SIG-M5 (cell line): ENCODE results near the gene NHSL1.

ENCODE experiments used
- DNase-seq: peaks from one replicate; lab custom pipeline; 2025; lab: John Stamatoyannopoulos, UW

NHSL1 gene

DNA sequence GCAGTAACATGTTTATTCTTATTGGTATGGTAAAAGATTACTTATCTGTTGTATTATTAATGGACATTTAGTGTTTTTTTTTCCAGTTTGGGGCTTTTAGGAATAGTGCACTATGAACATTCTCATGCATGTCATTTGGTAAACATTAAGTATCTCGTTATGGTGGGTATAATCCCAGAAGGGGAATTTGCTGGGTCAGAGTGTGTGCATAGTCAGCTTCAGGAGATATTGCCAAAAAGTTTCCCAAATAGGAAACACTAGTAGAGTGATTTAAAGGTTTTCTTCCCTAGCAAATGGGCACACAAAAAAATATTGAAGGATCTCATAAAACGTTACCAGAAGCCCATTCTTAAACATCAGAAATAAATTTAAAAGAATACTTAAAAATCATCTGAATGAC lies 25.2 kb upstream of the NHSL1 start:
- DNase-seq: no peak

DNA sequence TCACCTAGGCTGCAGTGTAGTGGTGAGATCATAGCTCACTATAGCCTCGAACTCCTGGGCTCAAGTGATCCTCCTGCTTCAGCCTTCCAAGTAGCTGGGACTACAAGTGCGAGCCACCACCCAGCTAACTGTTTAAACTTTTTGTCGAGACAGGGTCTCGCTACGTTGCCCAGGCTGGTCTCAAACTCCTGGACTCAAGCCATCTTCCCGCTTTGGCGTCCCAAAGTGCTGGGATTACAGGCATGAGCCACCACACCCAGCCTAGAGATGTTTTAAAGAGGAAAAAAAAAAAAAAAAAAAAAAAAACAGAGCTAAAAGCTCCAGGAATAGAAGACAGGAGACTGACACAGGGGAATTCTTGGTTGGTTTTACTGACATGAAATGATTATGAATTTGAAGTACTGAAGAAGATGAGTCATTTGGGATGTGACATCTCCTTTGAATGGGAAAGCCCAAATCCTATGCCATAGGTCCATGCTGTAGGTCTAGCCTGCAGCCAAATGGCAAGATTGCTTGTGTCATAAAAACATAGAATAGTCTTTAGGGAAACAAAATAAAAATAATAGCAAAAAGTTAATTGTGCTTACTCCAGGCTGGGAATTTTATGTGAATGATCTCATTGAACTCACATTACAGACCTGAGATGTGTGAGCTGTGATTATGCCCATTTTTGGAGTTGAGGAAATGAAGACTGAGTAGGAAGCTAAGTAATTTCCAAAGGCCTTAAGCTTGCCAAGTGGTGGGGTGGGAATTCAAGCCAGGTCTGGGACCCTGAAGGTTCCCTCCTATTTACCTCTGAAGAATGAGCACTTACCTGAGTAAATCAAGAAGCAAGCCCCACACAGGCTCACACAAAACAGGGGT lies 24.3 kb upstream of the NHSL1 start:
- no peak for DNase-seq

DNA sequence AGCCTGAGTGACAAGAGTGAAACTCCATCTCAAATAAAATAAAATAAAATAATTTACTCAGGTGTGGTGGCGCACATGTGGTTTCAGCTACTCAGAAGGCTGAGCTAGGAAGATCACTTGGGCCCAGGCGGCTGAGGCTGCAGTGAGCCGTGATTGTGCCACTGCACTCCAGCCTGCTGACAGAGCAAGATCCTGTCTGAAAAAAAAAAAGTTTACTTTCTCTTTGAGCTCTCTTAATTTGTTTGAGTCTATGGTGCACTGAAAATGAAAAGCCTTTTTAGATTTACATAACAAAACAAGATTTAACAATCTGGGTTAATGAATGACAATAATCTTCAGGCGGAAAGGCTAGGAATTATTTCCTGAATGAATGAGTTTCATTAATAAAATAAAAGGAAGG lies 23.3 kb upstream of the NHSL1 start:
- DNase-seq: no peak

DNA sequence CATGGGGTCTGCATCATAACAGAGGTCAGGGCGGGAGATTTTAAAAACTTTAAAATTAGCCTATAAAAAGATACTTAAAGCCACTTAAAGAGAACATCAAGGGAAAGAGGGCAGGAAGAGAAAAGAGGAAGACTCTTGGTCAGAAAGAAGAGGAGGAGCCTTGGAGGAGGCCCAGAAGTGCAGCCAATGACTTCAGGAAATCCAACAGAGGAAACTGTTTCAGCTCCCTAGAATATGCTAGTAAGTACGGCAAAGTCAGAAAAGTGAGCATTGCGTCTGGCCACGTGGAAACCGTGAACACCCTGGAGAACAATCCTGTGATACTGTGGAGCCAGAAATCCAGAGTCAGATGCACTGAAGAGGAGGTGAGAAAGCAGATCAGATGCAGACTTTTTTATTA lies 22.5 kb upstream of the NHSL1 start:
- no peak for DNase-seq

DNA sequence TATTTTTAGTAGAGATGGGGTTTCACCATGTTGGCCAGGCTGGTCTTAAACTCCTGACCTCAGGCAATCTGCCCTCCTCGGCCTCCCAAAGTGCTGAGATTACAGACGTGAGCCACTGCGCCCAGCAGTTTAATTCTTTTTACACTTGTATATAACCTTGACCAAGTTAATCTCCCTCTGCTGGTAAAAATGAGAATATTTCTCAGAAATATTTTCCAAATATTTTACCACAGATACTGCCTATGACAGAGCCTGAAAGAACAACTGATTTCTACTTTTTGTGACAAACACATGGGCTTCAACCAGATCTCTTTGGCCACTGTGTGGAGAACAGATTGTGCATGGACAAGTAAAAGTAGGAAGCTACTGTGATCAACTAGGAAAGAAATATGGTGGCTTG lies 21.2 kb upstream of the NHSL1 start:
- no peak for DNase-seq

DNA sequence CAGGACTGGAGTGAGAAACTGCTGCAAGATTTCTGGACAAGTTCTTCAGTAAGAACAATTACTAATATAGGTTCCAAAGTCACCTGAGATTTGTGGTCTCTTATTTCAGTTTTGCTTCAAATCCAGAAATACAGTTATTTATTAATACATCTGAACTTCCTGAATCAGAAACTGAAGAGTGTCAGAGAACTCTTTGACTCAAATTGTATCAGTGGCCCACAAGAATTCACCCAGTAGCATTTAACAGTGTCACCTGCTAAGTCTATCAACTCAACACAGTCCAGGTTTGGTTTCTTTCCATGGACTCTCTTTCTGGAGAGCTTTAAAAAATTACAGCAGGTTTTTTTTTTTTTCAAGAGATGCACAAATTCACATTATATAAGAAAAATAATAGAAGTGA lies 18.8 kb upstream of the NHSL1 start:
- DNase-seq: no peak

DNA sequence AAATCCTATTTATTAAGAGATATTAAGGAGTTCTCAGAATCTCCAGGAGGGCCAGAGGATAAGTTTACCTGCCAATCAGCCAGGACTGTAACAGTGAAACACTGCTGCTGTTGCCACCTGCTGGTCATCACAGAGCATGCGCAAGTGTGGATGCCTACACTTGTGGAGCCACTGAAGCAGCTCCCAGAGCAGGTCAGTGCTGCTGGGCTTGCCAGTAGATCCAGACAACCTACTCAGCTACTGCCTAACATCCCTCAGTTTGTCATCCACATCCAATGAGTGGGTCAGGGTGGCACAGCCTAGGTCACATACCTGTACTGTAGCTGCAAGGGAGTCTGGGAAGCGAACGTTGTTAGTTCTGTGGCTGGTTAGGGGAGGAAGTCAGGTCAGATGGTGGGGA lies 18.3 kb upstream of the NHSL1 start:
- DNase-seq: no peak

DNA sequence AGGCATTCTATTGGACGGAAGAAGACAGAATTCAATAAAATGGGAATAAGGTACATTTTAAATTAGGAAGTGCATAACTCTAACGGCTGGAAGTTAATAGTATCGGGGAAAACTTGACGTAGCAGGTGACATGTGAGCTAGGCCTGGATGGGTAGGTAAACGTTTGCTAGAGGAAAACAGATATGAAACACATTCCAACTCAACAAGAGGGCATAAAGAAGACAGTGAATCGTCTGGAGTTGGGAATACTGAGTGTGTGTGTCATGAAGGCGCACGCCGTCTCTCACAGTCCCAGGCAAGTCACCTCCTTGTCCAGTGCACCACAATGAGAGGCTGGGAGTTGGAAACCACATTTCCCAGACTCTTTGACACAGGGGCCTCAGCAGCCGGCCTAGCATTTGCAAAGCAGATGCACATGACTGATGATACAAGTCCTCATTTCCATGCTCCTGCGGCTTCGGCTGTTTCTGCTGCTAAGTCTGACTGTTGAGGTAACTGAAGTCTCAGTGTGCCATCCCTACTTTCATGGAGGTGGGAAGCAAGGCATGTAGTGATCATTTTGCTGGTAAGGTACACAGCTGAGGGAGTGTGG lies 16.5 kb upstream of the NHSL1 start:
- DNase-seq: no peak

DNA sequence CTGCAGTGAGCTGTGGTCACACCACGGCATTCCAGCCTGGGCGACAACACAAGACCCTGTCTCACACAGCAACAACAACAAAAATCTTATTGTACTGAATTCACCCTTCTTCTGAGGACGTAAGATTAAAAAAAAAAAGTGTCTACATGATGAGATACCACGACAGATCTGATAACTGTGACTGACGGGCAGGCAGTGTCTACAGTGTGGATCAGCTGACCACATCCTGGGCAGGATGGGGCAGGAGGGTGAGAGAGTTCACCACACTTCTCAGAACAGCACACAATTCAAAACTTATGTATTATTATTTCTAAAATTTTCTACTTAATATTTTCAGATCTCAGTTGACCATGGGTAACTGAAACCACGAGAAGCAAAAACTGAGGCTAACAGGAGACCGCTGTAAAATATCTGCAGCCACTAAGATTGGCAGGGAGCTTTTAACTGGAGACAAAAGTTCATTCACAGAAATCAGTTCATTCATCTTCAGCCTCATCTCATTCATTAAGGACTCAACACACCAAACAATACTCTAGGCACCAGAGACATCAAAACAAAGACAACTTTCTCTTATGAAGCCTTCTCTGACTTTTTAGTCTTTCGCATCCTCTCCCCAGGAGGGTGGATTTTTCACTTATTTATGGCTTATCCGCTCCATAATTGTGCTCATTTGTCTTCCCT lies 15.7 kb upstream of the NHSL1 start:
- DNase-seq: no peak

DNA sequence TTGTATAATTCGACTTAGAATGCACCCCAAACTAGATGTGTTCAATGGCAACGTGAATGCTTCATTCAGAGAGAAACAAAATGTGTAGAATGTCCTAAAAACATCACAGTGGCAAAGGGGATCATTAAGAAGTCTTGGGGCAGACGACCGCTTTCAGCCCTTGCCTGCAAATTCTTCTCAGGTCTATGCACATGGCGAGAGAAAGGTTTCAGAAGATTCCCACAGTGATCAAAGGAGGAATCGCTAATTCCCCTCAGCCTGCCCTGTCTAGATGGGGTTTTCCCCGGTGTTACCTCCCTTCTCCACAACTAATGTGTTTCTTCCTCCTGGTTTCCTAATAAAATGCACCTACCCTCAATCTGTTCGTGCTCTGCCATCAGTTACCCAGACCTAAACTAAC lies 13.3 kb upstream of the NHSL1 start:
- DNase-seq: no peak

DNA sequence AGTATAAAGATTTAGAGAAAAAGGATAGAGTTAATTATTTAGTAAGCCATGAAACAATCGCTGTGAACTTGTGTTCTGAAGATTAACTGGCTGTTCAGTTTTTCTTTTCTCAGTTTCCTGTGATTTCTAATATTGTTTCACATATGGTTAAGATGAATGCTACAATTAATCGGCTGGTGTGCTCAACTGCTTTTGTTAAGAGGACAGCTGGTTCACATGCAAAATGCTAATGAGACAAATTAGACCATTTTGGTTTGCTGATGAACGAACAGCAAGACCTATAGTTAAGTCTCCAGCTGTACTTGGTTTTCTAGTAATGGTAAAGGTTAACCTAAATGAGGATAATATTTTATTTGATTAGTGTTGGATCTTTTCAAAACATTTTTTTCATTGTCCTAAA lies 10.8 kb upstream of the NHSL1 start:
- no peak for DNase-seq

DNA sequence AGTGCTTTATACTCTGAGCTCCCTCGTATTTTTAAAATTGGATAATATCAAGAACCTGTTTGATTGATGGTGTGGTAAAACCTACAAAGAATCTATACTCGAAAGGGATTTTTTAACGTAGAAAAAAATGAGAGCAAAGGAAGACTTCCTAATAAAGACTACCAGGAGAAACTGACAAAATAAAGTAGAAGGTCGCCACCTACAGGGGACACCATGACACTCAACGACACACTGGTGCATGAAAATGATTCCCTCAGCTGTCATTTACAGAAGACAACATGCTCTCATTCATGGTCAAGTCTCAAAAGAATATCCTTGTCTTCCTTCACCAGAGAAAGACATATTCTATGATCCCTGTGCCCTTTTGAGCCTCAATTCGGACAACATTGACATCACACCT lies 10.1 kb upstream of the NHSL1 start:
- DNase-seq: no peak

DNA sequence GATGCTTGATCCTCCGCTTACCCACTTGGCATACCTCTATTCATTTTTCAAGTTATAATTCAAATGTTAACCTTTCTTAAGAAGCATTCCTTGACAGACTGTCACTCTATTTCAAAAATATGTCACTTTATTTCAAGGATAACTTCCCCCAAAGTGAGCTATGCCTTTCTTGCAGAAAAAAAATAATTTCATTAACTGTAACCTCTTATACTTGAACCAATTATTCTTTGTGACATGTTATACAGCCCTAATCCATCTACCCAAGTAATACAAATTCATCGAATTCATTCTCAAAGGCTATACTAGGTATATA lies 9.3 kb upstream of the NHSL1 start:
- DNase-seq: no peak

DNA sequence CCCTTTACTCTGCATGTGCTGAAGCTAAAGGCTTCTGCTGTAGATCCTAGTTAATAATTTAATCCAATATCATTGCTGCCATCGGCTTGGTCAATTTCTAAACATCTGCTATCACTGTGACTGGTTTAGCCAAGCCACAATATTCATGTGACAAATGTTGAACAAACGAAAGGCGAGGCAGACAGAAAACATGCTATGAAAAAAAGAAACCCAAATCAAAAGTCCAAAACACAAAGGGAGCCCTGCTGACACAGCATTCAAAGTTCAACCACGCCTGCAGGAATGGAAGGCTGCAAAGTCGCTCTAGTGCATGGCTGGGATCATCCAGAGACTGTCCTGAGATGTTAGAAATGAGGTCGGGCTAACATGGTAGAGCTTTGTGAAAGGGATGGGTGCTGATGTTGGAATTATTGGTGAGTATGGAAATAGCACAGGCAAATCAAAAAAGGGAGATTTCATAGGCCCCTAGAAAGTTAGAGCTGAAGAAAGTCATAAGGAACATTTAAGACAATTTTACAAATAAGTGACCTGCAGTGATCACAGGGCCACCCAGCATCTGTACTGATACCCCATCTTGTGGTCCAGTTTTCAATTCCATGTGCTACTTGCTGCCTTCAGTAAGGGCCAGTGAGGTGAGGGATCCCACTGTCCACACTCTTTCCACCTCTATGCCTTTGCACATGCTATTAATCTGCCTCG lies 8.8 kb upstream of the NHSL1 start:
- no peak for DNase-seq

DNA sequence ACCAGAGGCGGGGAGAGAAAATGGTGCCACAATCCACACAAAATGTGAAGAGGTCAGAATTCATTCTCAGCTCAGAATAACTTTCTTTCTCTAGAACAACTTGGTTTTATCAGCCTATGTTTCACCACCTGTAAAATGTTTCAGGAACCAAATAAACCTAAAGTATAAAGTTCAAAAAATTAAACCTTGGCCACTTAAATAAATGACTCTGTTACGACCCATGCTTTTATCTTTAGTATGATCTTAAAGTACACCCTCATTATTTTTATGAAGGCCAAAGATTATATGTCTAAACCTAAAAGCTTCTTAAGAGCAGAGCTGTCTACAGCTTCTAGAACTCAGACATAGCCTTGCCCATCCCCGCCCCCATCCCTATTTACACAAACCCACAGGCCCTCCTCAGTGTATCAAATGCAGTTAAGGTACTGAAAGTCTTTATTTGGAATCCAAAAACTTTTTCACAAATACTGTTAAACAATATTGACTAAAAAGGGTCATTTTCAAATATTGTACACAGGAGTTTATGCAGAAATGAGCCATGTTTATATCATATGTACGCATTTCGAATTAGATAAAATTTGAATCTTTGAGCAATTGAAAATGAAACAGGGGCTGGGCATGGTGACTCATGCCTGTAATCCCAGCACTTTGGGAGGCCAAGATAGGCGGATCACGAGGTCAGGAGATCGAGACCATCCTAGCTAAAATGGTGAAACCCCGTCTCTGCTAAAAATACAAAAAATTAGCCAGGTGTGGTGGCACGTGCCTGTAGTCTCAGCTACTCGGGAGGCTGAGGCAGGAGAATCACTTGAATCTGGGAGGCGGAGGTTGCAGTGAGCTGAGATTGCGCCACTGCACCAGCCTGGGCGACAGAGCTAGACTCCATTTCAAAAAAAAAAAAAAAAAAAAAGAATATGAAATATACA lies 5.7 kb upstream of the NHSL1 start:
- DNase-seq: no peak

DNA sequence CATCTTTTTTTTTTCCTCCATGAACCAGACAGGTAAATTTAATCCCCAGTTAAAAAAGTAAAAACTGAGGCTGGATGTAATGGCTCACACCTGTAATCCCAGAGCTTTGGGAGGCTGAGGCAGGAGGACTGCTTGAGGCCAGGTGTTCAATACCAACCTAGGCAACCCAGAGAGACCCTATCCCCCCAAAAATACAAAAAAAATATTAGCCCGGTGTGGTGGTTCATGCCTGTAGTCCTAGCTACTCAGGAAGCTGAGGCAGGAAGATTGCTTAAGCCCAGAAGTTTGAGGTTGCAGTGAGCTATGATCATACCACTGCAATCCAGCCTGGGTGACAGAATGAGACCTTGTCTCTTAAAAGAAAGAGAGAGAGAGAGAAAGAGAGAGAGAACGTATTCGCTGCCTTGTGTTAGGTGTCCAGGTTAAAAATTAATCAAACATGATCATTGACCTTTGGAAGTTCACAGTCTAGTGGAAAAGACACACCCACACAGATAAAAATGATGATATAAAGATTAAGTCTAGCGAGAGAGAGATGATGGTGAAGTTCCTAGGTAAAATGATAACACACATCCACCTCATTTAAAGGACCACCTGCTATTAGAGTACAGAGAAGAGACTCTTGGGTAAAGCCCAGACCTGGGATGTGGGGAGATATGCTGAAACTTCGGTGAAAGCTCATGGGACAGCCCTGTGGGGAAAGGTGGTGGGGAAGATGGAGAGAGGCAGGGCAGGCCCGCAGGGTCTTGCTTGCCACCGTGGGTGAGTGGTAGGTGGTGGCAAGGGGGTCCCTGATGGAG lies 4.8 kb upstream of the NHSL1 start:
- DNase-seq: no peak

DNA sequence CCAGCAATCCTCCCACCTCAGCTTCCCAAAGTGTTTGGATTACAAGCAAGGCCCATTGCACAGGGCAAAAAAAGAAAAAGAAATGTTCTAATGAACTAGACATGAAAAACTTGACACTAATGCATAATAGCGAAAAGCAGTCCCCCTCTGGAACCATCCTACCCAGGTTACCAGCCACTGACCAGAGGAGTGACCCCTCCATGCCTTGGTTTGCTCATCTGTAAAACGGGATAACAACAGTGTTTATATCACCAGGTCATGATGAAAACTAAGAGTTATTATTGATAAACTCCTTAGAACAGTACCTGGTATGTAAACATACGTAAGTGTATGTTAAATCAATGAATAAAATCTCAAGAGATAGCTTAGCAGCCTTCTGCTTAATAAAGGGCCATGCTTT lies 3.3 kb upstream of the NHSL1 start:
- no peak for DNase-seq

DNA sequence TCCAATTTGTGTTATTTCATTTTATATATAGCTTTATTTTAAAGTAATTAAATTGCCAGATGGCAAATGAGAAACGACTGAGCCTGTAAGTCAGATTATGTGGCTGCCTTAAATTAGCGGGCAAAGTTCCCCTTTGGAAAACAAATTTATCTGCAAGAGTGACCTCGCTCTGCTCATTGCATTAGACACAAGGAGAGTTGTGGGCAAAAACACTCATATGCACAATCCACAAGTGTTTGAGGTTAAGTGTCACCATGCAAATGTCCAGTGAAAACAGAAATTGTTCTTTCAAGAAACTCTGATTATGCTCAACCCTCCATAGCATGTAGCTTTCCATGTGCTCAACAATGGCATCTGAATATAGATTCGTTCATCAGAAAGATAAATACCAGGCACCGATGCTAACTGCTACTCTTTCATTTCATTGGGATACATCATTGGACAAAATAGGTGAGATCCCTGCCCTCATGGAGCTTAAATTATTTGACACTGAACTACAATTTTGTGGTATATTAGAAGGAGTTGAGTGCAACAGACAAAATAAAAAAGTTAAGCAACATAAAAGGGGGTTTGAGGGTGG lies 1.7 kb upstream of the NHSL1 start:
- no peak for DNase-seq

DNA sequence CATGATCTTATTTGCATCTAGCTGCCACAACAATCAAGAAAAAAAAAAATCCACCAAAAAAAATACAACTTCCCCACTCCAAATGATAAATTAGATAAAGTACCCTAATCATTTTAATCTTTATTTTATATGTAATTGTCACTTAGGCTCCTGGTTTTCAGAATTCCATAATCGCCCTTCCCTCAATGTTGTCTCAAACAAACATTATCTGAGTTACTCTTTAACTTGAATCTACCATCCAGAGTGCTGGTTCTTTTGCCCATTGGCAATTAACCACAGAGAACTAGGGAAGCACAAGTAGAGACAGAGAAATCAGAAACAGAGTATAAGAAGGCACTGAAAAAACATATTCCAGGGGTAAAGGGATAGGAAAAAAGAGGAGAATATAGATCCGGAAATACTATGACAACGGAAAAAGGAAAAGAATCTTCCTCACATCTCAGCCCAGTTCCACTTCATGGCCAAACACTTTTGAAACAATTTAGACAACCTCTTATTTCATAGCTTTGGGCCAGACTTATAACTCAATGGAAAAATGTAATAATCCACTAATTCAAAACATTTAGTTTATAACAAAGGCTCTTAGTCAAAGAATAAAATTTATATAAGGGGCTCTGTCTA lies 861 bp upstream of the NHSL1 start:
- no peak for DNase-seq

DNA sequence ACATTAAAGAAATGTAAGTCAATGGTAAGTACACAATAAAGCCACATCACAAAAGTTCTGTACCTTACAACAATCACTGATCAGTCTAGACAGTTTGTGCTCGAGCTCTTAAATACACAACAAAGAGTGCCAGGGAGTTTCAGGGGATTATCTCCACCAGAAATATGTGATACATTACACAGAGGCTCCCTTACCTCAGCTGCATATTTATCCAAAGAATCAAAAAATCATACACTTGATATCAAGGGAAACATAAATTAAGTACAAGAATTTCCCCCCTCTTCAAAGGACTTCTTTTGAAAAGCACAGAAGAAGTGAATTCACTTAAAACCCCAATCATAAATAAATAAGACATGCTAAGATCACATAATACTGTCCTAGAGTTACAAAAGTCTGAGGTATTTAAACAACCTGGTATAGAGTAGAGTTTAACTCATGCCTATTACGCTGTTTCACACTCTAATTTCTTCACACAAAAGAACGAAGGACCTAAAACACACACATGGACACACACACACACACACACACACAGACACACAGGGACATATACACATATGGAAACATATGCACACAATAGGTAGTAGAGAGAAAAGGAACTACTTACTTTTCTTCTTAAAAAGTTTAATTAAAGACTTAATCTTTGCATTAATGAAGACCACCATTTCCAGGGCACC lies 528 bp downstream of the NHSL1 start:
- DNase-seq: no peak
